Adrenal gland (tissue), 12 donors: Measurements from ENCODE around the gene SLIT3. TPM values are rescaled to one million over a fixed set of nuclear protein-coding genes. Genes with fewer than 3 reads are reported as not detected.

Source experiments
- DNase-seq, 7 donors: peaks; one replicate each; pipeline ENCODE4 v3.0.0-alpha.2; 2019 to 2020
- H3K27ac ChIP-seq, 5 donors: fragments of 200-600 bp; sonication (generic) in 4 of 5; 1 replicate in 3 of 5; 2 replicates in 2 of 5; pipeline versions ENCODE4 v1.5.1 to v1.8.0; 2016 to 2020; ENCODE audit warnings: mild to moderate bottlenecking in 1 of 5
- H3K27me3 ChIP-seq: fragments of 200-600 bp; 2 replicates; pipeline ENCODE4 v1.8.0; 2021
- H3K36me3 ChIP-seq, 2 donors: fragments of 200-600 bp; replicated peaks in 1 of 2; 1 replicate in 1 of 2; 2 replicates in 1 of 2; pipeline versions ENCODE4 v1.5.1 to v1.8.0; 2018 to 2022
- H3K4me1 ChIP-seq, 2 donors: fragments of 200-600 bp; replicated peaks in 1 of 2; 1 replicate in 1 of 2; 2 replicates in 1 of 2; pipeline versions ENCODE4 v1.5.1 to v1.8.0; 2018 to 2021
- H3K4me3 ChIP-seq, 4 donors: fragments of 200-600 bp; sonication (generic) in 3 of 4; one replicate each; pipeline ENCODE4 v1.5.1; 2016 to 2018
- H3K9me3 ChIP-seq, 3 donors: fragments of 200-600 bp; sonication (generic) in 1 of 3; replicated peaks in 1 of 3; 1 replicate in 2 of 3; 2 replicates in 1 of 3; pipeline versions ENCODE4 v1.5.1 to v1.8.0; 2016 to 2021
- POLR2A ChIP-seq, 2 donors: fragments of 450-650 bp; IDR thresholded peaks; one replicate each; pipeline ENCODE4 v1.6.1; 2017; ENCODE audit warnings: antibody characterized with exemption in 2 of 2, mild to moderate bottlenecking in 2 of 2, moderate library complexity in 1 of 2
- WGBS, 4 donors: extraction: QIAGEN DNeasy Blood & Tissue Kit in 2 of 4; methylation state at CpG; one replicate each; pipeline versions ENCODE4 v1.1.5 to v1.1.7; 2013 to 2017; 5-methylcytosine and 5-hydroxymethylcytosine counted together
- intact Hi-C, 2 donors: fragments of 100-400 bp; cut with DNase I; formaldehyde crosslinking; loops; one replicate each; pipeline versions ENCODE4 v1.14.1 to v1.15.0; 2022 to 2023
- polyA plus RNA-seq, 3 donors: library from polyadenylated mRNA; stranded (reverse); fragments of 200-250 nt in 2 of 3; fragments of 350-450 nt in 1 of 3; fragmentation: Illumina TruSeq in 1 of 3; extraction: RNeasy Lipid Tissue Mini Kit (QIAGEN cat#74804) in 1 of 3; gene quantifications; one replicate each; pipeline ENCODE4 v1.2.3, GENCODE V29; 2013 to 2014
- total RNA-seq, 9 donors: library from RNA; depleted of rRNA in 4 of 9; stranded (reverse); fragments of >200 nt in 4 of 9; fragments of 120-200 nt in 1 of 9; fragmentation: NEBNext Ultra II Directional in 1 of 9; extraction: Animal tissue kit (Norgen Biotek cat#: 25700) in 1 of 9; gene quantifications; one replicate each; pipeline versions ENCODE4 v1.1.0 to v1.2.4, GENCODE V29; 2013 to 2023
- TF ChIP-seq, protein P1 (sequence below), 6 experiments: fragments of 450-650 bp in 4 of 6; fragments of 200-600 bp in 2 of 6; sonication (generic) in 1 of 6; IDR thresholded peaks; 1 replicate in 5 of 6; 2 replicates in 1 of 6; pipeline versions ENCODE4 v1.5.1 to v1.8.0; 2016 to 2021; ENCODE audit warnings: antibody characterized with exemption in 6 of 6, mild to moderate bottlenecking in 2 of 6, moderate library complexity in 1 of 6
- donor health status: healthy with polysubstance abuse.
- donor health status: Bipolar disorder and iron deficiency.
- donor health status: DM: yes; HTN: yes; CAD: no.
- donor health status: DM: no; HTN: no; CAD: no.
- donor health status: DM: no; HTN: no; CAD: no.
- donor health status: DM: yes; HTN: yes; CAD: no.

Gene SLIT3
- total and polyA plus RNA-seq, 12 donors: 10.0 to 94.1 (median 32.8) TPM

DNA sequence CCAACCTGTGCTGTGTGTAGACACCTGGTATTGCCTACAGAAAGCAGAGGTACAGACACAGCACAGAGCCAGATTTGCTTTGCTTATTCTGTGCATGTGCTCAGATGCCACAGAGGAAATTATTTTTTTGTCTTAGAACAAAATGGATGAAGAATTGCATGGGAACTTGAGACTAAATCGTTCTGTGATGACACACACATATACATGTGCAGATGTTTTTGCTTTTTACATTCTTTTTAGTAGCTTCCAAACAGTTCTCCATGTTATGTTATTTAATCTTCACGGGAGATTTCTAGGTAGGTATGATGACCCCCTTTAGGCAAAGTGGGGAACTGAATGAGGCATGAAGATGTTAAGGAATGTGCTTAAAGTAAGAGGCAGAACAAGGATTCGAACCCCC, 500.2 kb downstream of the SLIT3 start:
- intact Hi-C loops: no loop called here
- H3K4me1 ChIP-seq: peaks cover 0 to 3% of the 10 kb centered on the region in 2 donors
- H3K27me3 ChIP-seq: no peaks in the 10 kb centered on the region
- H3K9me3 ChIP-seq: no peaks in the 10 kb centered on the region
- TF ChIP-seq, protein P1, sequence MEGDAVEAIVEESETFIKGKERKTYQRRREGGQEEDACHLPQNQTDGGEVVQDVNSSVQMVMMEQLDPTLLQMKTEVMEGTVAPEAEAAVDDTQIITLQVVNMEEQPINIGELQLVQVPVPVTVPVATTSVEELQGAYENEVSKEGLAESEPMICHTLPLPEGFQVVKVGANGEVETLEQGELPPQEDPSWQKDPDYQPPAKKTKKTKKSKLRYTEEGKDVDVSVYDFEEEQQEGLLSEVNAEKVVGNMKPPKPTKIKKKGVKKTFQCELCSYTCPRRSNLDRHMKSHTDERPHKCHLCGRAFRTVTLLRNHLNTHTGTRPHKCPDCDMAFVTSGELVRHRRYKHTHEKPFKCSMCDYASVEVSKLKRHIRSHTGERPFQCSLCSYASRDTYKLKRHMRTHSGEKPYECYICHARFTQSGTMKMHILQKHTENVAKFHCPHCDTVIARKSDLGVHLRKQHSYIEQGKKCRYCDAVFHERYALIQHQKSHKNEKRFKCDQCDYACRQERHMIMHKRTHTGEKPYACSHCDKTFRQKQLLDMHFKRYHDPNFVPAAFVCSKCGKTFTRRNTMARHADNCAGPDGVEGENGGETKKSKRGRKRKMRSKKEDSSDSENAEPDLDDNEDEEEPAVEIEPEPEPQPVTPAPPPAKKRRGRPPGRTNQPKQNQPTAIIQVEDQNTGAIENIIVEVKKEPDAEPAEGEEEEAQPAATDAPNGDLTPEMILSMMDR (IDR thresholded peaks at IDR 0.05): no peak
- TF ChIP-seq POLR2A (IDR thresholded peaks at IDR 0.05): no peak
- no peak overlapping the region for H3K27ac ChIP-seq
- DNase-seq: no peak
- H3K4me3 ChIP-seq: no peak overlapping the region
- no peaks in the 10 kb centered on the region for H3K36me3 ChIP-seq
- WGBS, 4 donors: 83 to 89% (median 86%) methylated on average over 3 of the region's 3 CpGs

DNA sequence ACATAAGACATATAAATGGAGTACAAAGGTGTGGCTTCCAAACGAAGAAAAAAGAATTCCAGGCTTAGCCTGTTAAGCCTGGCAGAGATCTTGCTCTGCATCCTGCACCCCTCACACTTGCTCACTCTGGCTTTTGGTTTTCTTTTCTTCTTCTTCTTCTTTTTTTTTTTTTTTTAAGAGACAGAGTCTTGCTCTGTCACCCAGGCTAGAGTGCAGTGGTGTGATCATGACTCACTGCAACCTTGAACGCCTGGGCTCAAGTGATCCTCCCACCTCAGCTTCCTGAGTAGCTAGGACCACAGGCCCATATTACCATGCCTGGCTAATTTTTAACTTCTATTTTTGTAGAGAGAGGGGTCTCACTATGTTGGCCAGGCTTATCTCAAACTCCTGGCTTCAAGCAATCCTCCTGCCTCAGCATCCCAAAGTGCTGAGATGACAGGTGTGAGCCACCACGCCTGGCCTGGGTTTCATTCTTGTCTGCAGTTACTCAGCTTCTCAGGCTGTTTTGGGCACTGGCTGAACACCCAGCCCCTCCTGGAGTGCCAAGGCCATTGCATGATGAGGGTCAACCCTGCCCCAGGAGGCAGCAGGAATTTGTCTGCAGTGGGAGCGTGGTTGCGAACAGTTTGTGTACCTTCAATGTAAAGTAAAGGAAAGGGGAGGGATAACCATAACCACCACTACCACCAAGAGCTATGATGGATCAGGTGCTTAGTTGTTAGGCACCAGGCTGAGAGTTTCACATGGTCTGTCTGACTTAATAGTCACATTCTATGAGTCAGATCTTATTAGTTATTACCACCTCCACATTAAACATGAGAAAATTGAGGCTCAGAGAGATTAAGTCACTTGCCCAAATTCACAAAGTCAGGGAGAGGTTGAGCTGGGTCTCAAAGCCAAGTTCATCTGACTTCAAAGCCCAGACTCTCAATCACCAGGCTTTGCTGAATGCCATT, 502.6 kb downstream of the SLIT3 start:
- 73 to 83% (median 78%) methylated on average over 5 of the region's 5 CpGs for WGBS, 4 donors
- peaks cover 10 to 18% of the 10 kb centered on the region in 2 donors for H3K4me1 ChIP-seq
- H3K27me3 ChIP-seq: no peaks in the 10 kb centered on the region
- DNase-seq: peak in 6 of 7 donors; percentile 32 to 74 (median 68)
- H3K9me3 ChIP-seq: no peaks in the 10 kb centered on the region
- intact Hi-C loops: no loop called here
- peak overlapping the region in 2 of 5 donors; percentile 20 to 59 for H3K27ac ChIP-seq
- TF ChIP-seq, protein P1 (IDR thresholded peaks at IDR 0.05): no peak
- TF ChIP-seq POLR2A (IDR thresholded peaks at IDR 0.05): no peak
- H3K36me3 ChIP-seq: no peaks in the 10 kb centered on the region
- no peak overlapping the region for H3K4me3 ChIP-seq

- H3K9me3 ChIP-seq: no peaks in the 10 kb centered on the region
- H3K4me1 ChIP-seq: peaks cover 10 to 20% of the 10 kb centered on the region in 2 donors
- H3K27ac ChIP-seq: no peak overlapping the region
- peak in 1 of 7 donors; percentile 6 for DNase-seq
- intact Hi-C loops: no loop called here
- H3K27me3 ChIP-seq: no peaks in the 10 kb centered on the region
- H3K4me3 ChIP-seq: no peak overlapping the region
- TF ChIP-seq, protein P1 (IDR thresholded peaks at IDR 0.05): no peak
- TF ChIP-seq POLR2A (IDR thresholded peaks at IDR 0.05): no peak
- H3K36me3 ChIP-seq: no peaks in the 10 kb centered on the region
- WGBS, 4 donors: 77 to 81% (median 80%) methylated on average over 11 to 12 of the region's 12 CpGs
Measured at GRCh38 chr5:168796593-168797580, 504.1 kb downstream of the SLIT3 start.

GRCh38 chr5:168796000-168796399, 504.9 kb downstream of the SLIT3 start:
- 65 to 75% (median 72%) methylated on average over 3 to 4 of the region's 4 CpGs for WGBS, 4 donors
- Histone ChIP-seq H3K27ac (no peak overlapping the region), H3K27me3 (no peaks in the 10 kb centered on the region), H3K36me3 (no peaks in the 10 kb centered on the region), H3K4me1 (peaks cover 10 to 20% of the 10 kb centered on the region in 2 donors), H3K9me3 (no peaks in the 10 kb centered on the region), H3K4me3 (no peak overlapping the region)
- TF ChIP-seq, protein P1 (IDR thresholded peaks at IDR 0.05): no peak
- no peak for TF ChIP-seq POLR2A (IDR thresholded peaks at IDR 0.05)
- intact Hi-C loops: no loop called here
- DNase-seq: no peak
